GM10266 (cell line): ENCODE measurements around the gene NKAIN4.

Experiments used
- DNase-seq: peaks from one replicate; pipeline ENCODE4 v3.0.0; 2012; ENCODE audit errors: extremely low spot score
- TF ChIP-seq, protein P1 (sequence below): IDR thresholded peaks from 2 replicates; pipeline ENCODE4 v1.5.1; 2012; ENCODE audit warnings: mild to moderate bottlenecking, low read depth; ENCODE audit not compliant: control insufficient read depth, insufficient read depth; ENCODE audit errors: missing control alignments

Gene NKAIN4

GRCh38 chr20:63228806-63229205 lies 25.5 kb downstream of the NKAIN4 start:
- no peak for DNase-seq
- TF ChIP-seq, protein P1, sequence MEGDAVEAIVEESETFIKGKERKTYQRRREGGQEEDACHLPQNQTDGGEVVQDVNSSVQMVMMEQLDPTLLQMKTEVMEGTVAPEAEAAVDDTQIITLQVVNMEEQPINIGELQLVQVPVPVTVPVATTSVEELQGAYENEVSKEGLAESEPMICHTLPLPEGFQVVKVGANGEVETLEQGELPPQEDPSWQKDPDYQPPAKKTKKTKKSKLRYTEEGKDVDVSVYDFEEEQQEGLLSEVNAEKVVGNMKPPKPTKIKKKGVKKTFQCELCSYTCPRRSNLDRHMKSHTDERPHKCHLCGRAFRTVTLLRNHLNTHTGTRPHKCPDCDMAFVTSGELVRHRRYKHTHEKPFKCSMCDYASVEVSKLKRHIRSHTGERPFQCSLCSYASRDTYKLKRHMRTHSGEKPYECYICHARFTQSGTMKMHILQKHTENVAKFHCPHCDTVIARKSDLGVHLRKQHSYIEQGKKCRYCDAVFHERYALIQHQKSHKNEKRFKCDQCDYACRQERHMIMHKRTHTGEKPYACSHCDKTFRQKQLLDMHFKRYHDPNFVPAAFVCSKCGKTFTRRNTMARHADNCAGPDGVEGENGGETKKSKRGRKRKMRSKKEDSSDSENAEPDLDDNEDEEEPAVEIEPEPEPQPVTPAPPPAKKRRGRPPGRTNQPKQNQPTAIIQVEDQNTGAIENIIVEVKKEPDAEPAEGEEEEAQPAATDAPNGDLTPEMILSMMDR, result no peak

- DNase-seq, result no peak
- TF ChIP-seq, protein P1, result no peak
Observed at GRCh38 chr20:63227260-63227659, 27.0 kb downstream of the NKAIN4 start.

GRCh38 chr20:63226042-63226943 lies 28.0 kb downstream of the NKAIN4 start:
- TF ChIP-seq, protein P1, result no peak
- no peak for DNase-seq

DNA sequence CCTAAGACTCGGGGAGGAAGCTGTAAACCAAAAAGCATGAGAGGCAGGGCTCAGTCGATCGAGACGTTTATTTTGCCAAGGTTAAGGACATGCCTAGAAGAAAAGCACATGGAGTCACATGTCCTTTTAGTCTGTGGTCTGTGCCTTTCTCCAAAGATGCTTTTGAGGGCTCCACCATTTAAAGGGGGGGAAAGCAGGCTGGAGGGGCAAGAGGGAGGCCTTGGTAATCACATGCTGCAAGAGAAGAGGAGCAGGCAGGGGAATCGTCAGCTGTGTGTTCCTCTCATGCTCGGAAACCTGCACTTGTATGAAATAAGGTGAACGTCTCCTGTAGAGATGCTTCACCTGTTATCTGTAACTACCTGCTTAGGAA lies 29.2 kb downstream of the NKAIN4 start:
- no peak for DNase-seq
- TF ChIP-seq, protein P1, result no peak

DNA sequence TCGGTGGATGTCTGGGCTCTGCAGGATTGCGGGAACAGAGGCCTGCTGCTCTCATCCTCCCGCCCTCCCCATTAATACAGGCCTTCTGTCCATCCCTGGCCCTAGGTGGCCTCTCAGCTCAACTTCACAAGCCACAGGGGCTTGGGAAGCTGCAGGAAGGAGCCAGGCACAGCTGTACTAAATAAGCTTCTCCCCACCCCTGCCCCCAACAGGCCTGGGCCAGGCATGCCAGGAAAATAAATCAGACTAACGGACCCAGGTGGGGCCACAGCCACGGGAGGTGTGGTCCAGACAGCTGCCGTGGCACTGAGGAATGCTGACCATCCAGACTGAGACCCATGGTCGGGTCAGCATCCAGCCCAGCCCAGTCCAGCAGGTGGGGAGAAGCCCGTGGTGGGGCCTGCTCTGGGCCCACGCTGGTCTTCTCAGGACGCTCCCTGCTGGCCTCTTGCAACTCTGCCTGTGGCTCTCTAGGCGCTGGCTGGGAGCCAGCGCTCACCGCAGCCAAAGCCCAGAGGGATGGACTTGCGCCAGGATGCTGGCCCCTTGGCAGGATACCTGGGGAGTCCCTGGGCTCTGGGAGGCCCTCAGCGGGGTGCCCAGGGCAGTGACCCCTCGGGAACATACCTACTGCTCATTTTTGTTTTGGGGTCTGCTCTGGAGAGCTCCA lies 29.7 kb downstream of the NKAIN4 start:
- TF ChIP-seq, protein P1, result no peak

GRCh38 chr20:63223826-63224207 lies 30.4 kb downstream of the NKAIN4 start:
- no peak for DNase-seq
- TF ChIP-seq, protein P1, result no peak

More for the DNA sequence above, 29.7 kb downstream of the NKAIN4 start:
- DNase-seq, result no peak
